GM19455 (cell line): Measurements from ENCODE around the gene MGAT4B.

Experiments
- ATAC-seq: cut with Tn5 transposase; IDR thresholded peaks from one replicate; pipeline ENCODE4 v1.9.1; 2021; ENCODE audit not compliant: unreplicated experiment

MGAT4B gene

DNA sequence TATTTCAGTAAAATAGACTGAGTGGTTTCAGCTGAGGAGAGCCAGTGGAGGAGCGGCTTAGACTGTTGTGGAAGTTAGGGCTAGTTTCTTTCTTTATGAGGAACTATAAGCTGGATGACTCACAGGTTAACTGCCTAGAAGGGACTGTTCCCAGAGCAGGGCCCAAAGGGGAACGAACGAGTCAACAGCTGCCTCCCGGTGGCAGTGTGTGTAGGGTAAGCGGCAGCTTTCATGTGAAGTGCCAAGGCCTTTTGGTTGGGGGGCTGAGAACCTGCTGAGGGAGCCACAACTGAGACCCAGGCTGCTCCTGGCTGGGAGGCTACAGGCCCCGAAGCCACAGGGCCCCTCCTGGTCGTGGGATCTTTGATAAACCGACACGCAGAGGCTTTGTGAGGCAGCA lies 21.0 kb upstream of the MGAT4B start:
- no peak for ATAC-seq

DNA sequence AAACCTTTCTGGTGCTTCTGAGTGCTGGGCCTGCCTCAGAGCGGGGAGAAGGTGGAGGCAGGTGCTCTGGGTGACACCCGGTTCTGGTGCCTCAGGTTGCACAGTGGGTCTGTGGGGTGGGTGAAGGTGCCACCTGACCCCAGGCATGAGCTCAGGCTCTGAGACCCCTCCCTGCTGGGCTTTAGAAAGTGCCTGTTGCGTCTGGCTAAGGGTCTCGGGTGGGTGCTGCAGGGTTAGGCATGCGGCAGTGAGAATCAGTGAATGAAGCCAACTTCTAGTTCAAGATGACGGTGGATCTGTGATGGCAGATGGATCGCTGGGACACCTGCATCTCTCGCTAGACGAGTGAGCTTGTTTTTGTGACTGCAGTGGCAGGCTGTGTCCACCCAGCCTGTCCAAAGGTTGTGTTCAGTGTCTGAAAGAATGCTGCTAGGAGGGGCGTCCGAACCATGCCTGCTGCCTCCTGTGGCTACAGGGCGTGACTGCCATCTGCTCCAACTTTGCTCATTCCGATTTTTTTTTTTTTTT lies 19.1 kb upstream of the MGAT4B start:
- no peak for ATAC-seq

- ATAC-seq: no peak
Measured at GRCh38 chr5:179824745-179825112, 18.1 kb upstream of the MGAT4B start.

- ATAC-seq: no peak
Measured at GRCh38 chr5:179823937-179824744, 17.5 kb upstream of the MGAT4B start.

- no peak for ATAC-seq
Measured at GRCh38 chr5:179822444-179822990, 15.9 kb upstream of the MGAT4B start.

DNA sequence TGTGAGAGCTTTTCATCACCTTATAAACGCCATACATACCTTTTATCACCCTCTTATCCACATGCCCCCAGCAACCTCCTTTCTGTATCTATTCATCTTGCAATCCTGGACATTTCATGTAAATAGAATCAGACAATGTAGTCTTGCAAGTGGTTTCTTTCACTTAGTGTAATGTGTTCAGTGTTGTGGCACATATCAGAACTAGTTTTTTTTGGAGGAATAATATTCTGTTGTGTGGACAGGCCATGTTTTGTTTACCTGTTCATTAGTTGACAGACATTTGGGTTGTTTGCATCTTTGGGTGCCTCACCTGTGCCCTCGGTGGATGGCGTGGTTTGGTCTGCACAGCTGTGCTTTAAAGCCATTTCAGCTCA lies 15.4 kb upstream of the MGAT4B start:
- ATAC-seq: no peak

DNA sequence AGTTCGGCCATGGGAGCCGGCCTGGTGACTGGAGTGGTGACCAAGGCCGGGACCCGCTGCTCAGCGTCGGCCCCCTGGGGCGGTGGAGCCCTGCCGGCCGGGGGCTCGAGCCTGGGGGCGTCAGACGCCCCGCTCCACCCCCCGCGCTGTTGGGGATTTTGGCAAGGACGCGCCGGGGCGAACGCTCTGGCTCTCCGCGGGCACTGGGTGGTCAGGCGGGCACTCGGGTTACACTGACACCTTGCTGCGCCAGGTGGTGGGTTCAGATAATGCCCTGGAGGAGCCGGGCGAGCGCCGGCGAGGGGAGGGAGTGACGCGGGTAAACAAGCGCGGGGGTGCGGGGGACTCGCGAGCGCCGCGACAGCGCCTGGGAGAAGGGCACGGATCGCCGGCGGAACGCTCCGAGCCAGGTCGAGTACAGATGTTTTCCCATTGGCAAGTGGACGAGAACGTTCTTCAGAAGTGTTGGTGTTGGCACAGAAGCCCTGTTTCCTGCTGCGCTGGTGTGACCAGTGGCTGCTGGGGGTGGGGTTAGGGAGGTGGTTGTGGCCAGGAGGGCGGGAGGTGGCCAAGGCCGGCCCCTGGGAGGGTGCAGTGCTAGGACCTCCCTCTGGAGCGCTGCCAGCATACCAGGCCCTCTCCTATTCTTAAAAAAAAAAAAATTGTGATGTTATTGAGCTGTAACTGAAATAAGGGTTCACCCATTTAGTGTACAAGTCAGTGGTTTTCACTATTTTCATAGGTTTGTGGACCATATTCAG lies 14.8 kb upstream of the MGAT4B start:
- ATAC-seq: peak; percentile 49

DNA sequence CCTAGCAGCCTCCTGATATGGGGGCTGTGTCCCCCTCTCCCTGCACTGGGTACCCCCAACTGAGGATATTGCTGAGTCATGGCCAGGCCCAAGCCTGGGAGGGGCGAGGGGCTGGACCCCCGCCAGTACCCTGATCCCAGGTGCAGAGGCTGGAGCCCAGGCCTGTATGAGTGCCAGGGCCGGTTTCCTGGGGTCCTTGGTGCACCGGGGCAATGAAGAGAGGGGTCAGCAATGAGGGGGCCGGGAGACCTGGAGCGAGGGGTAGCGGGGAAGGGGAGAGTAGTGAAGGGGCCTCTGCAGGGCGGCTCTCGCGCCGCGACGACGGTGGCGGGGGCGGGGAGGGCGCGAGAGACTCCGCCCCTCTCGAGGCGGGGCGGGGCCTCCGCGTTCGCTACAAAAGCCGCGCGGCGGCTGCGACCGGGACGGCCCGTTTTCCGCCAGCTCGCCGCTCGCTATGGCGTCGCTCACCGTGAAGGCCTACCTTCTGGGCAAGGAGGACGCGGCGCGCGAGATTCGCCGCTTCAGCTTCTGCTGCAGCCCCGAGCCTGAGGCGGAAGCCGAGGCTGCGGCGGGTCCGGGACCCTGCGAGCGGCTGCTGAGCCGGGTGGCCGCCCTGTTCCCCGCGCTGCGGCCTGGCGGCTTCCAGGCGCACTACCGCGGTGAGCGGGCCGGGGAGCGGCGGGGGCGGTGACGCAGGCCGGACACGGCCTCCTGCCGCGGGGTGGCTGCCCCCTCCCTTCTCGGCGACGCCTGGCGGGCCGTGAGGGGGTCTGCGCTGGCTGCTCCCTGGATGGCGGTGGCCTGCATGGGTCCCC lies 14.0 kb upstream of the MGAT4B start, which contains the start of gene SQSTM1:
Gene SQSTM1, plus strand, starts transcription at position 423 of the 815 bp plus-strand sequence. Its CDS starts 32 bp downstream, at position 455.
- ATAC-seq: peak; percentile 38

- ATAC-seq: no peak
Measured at GRCh38 chr5:179820127-179820482, 13.4 kb upstream of the MGAT4B start.

DNA sequence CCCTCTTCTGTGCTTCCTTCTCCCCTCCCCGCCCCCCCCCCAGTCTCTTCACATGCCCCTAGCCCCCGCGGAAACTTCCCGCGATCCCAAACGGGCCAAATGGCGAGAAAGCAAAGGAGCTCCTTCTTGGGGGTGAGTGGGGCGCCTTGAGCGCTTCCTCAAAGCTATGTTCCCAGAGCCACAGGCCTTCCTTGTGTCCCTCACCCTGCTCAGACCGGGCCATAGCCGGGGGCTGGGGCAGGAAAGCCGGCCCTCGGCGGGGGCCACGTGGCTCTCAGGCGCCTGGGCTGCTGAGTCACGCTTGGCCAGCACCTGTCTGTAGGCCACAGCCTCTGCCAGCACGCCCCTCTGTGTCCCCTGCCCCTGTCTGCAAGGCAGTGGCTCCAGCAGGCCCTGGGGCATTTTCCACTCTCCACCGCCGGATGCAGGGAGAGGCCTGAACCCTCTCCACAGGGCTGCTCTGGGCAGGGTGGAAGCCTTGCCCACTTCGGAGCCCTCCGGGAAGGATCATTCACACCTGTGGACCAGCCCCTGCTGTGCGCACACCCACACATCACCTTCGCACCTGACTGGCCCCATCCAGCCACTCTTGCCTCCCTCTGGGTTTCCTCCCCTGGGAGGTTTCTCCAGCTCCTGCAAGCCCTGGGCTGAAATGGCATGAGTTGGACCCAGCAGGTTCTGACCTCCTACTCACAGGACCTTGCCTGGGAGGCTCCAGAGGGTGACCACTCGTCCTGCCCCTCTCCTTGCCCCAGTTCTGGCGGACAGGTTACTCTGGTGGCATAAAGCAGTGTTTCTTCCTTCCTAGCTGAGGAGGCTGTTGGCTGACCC lies 12.8 kb upstream of the MGAT4B start:
- ATAC-seq: no peak

DNA sequence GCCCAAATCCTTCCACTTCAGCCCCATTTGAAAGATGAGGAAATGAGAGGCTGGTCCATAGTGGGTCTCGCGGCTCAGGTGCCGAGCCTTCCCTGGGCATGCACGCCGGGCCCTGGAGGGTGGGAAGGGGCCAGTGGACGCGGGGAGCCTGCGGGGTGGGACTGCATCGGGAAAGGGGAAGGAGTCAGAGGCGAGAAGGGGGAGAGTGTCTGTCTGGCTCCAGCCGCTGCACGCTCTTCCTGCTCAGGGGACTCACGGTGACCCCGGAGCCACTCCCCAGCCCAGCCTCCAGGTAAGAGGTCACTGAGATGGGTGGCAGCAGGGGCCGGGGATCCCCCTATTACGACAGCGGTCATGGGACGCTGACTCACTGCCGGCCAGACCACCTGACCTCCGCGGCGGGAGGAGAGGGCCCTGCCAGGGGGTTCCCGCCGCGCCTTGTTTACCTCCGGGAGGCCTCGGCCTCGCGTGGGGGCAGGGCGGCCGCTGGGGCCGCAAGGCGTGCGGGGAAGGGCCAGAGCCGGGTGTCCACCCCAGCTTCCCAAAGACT lies 12.2 kb upstream of the MGAT4B start:
- peak; percentile 51 for ATAC-seq

DNA sequence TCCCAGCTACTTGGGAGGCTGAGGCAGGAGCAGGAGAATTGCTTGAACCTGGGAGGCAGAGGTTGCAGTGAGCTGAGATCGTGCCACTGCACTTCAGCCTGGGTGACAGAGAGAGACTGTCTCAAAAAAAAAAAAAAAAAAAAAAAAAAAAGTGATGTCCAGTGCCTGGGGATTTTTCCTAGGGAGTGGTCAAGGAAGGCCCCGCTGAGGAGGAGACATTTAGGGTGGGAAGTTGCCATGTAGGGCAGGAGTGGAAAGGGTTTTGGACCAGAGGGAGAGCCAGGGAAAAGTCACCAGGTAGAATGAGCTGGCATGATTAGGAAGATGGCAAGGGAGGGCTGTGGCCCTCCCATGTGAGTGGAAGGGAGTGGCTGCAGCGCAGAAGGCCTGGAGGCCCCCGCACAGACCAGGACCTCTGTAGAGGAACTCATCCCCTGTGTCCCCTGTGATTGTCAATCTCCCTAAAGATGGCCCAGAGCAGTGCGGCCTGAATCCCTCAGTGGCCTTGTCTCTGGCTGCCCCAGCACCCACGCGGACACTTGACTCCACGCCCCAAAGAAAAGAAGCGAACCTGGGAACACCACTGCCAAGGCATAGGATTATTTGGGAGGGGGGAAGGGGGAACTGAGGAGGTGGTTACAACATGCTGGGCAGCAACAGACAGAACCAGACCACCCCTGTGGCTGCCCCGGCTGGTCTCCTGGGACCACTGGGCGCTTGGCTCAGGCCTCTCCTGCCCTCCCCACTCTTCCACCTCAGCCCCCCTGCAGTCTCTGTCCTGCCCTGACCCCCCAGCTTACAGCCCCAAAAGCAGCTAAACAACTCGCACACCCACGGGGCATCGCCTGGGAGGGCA lies 11.5 kb upstream of the MGAT4B start:
- ATAC-seq: no peak

- no peak for ATAC-seq
Measured at GRCh38 chr5:179817470-179817840, 10.8 kb upstream of the MGAT4B start.

DNA sequence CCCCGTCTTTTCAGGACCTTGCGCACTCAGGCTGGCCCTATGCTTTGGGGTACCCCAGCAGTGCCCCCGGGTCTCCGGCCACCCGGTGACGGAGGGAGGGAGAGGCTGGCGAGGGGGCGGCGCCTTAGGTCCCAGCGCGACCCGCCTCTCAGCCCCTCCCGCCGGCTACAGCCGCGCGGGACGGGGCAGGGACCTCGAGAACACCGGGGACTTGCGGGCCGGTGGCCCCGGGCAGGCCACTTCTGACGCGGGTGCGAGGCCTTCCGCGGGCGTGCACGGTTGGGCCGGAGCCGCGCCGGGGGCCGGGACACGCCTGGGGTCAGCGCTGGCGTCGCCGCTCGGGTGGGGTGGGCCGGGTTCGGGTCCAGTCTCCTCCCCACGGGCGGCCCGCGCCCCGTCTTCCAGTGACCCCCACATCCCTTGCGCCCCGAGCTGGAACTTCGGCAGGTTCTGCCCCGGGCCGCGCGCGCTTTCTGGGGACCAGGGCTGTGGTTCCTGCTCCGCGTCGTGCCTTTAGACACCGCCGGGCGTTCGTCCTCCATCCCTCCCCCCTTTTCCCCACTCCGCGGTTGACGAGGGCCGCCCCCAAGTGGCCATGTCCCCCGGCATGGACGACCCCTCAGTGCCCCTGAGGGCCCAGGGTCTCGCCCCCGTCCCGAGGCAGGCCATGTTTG lies 10.3 kb upstream of the MGAT4B start:
- ATAC-seq: no peak

DNA sequence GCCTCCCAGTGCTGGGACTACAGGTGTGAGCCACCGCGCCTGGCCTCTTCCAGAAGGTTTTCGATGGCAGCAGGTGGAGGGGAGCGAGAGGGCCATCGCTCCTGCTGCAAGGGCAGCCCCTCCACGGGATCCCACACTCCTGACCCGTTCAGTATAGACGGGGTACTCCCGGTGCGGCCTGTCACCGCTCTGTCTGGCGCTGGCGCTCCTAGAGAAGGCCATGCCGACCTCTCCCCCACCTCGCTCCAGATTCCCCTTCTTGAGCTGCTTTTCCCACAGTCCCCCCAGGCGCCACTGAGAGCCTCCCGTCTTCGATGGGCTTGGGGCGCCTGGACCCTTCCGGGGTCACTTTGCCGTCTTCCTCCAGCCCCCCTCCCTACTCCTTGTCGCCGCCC lies 9.7 kb upstream of the MGAT4B start:
- no peak for ATAC-seq

GRCh38 chr5:179815491-179816249 lies 9.0 kb upstream of the MGAT4B start:
- no peak for ATAC-seq

DNA sequence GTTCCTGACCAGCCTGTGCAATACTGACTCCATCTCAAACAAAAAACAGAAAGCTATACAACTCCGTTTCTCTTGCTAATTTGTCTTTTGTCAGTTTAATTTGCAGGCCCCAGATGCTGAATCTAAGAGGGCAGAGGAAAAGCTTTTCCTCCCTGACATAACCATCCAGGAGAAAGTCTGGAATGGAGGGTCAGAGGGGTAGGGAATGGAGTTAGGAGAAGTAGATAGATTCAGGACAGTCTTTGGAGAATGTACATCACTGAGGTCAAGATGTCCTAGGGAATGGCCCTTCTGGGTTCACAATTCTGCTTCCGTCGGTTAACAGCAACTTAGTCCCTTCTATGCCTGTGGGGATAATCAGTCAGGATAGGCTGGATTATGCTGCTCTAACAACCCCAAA lies 7.4 kb upstream of the MGAT4B start:
- ATAC-seq: no peak
